Activated T-cell treated with anti-CD3 and anti-CD28 coated beads, Interleukin-2, amount 50 U/mL, for 4 hours (primary cell): ENCODE data around the gene ACADM. TPM values are rescaled to one million over a fixed set of nuclear protein-coding genes. Genes with fewer than 3 reads are reported as not detected.
"Not testable (repeated sequence)": the region's sequence is repeated elsewhere in the genome, so short reads cannot be mapped to it uniquely, and the experiment has no call there.

Experiments used
- ATAC-seq, 2 donors: fragments of 200-7000 bp; cut with Tn5 transposase; one replicate each; pipeline ENCODE4 v1.10.0; 2021
- DNase-seq: peaks from one replicate; pipeline ENCODE4 v3.0.0-alpha.2; 2020
- H3K27me3 Mint-ChIP-seq: one replicate; pipeline ENCODE4 v1.8.0; 2021; ENCODE audit warnings: low read depth, mixed read lengths
- H3K36me3 Mint-ChIP-seq: one replicate; pipeline ENCODE4 v1.8.0; 2022; ENCODE audit warnings: mixed read lengths; ENCODE audit not compliant: insufficient read depth
- H3K4me1 Mint-ChIP-seq: one replicate; pipeline ENCODE4 v1.8.0; 2021; ENCODE audit warnings: low read depth, mixed read lengths
- H3K4me3 Mint-ChIP-seq: one replicate; pipeline ENCODE4 v1.8.0; 2021; ENCODE audit warnings: mild to moderate bottlenecking, moderate library complexity, mixed read lengths
- H3K9me3 Mint-ChIP-seq: one replicate; pipeline ENCODE4 v1.8.0; 2021; ENCODE audit warnings: mixed read lengths
- total RNA-seq, 3 donors: library from RNA; stranded (reverse); gene quantifications; one replicate each; pipeline ENCODE4 v1.2.1, GENCODE V29; 2021

Gene ACADM
- total RNA-seq, 3 donors from 2014 or later, result 29.3 to 38.7 (median 38.6) TPM

DNA sequence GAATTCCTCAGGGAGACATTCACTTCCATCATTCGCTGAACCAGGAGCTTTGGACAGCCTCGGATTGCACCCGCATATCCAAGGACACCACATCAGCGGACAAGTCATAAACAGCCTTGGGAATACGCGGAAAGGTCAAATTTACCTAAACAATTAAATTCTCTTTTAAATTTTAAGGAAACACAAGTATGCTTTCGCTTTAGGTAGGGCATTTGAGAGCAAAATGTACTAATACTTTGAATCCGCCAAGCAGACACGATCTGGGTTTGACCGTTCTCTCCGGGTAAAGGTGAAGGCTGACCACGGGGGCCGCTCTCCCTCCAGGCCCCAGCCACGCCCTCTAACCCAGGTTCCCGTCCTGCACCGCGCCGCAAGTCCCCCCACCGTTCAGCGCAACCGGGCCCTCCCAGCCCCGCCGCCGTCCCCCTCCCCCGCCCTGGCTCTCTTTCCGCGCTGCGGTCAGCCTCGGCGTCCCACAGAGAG lies 479 bp upstream of the ACADM start:
- H3K27me3 Mint-ChIP-seq, result no peaks in the 10 kb centered on the region
- H3K4me1 Mint-ChIP-seq, result peaks cover 37% of the 10 kb centered on the region
- DNase-seq (peak; percentile 59), ATAC-seq (peak; percentile 85 to 88)
- no peaks in the 10 kb centered on the region for H3K36me3 Mint-ChIP-seq
- peak overlapping the region; percentile 99 for H3K4me3 Mint-ChIP-seq
- H3K9me3 Mint-ChIP-seq, result no peaks in the 10 kb centered on the region

DNA sequence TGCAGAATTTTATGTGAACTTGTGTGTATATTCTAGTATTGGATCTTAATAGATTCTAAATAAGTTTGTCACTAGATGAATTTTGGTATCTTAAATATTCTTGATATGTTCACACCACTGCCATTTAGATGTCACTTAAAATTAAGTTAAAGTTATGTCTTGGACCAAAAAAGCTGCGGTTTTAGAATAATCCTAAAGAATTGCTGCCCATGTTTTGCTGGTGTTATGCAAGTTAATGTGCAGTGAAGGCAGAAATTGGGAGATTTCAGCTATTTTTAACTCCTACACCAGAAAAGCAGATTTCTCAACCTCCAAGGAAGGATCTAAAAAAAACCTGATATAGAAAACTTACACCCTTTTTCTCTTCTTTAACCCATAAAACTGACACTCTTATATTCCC lies 757 bp downstream of the ACADM start:
- H3K36me3 Mint-ChIP-seq, result peaks cover 3% of the 10 kb centered on the region
- peak overlapping the region; percentile 99 for H3K4me3 Mint-ChIP-seq
- H3K27me3 Mint-ChIP-seq, result no peaks in the 10 kb centered on the region
- no peaks in the 10 kb centered on the region for H3K9me3 Mint-ChIP-seq
- DNase-seq (no peak), ATAC-seq (no peak)
- H3K4me1 Mint-ChIP-seq, result peaks cover 37% of the 10 kb centered on the region

DNA sequence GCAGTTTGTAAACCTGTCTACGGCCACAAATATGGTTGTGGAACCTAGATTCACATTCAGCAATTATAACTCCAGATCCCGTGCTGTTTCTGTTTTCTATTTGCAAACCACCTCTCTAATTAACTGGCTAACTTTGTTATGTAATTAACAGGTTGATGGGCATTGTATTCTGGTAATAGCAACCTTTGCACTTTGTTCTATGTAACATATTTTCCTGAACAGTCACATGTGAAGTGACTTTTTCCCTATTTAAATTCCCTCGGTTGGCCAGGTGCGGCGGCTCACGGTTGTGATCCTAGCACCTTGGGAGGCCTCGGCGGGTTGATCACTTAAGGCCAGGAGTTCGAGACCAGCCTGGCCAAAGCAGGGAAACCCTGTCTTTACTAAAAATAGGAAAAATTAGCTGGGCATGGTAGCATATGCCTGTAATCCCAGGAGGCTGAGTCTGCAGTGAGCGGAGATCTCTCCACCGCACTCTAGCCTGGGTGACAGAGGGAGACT lies 1.4 kb downstream of the ACADM start:
- DNase-seq, result no peak
- Mint-ChIP-seq H3K4me3 (peak overlapping the region; percentile 99), H3K36me3 (peaks cover 3% of the 10 kb centered on the region), H3K27me3 (no peaks in the 10 kb centered on the region), H3K9me3 (no peaks in the 10 kb centered on the region), H3K4me1 (peaks cover 33% of the 10 kb centered on the region)
- ATAC-seq, result no peak

DNA sequence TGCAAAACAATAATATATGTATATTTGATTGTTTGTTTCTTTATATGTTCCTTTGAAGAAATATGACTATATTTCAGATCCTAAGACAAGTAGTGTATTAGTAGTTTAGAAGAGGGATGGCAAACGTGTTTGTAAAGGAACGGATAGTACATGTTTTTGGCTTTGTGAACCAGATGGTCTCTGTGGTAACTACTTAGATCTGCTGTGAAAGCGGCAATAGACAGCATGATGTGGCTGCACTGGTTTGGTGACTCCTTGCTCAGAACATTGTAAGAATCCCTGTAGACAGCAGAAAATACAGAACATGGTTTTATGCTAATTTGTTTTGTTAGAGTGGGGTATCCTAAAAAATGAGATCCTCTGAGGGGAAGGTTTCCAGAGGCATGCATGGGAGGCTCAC lies 3.1 kb downstream of the ACADM start:
- Mint-ChIP-seq H3K36me3 (peaks cover 5% of the 10 kb centered on the region), H3K4me1 (peaks cover 30% of the 10 kb centered on the region), H3K27me3 (no peaks in the 10 kb centered on the region), H3K9me3 (no peaks in the 10 kb centered on the region), H3K4me3 (no peak overlapping the region)
- DNase-seq (no peak), ATAC-seq (no peak)

DNA sequence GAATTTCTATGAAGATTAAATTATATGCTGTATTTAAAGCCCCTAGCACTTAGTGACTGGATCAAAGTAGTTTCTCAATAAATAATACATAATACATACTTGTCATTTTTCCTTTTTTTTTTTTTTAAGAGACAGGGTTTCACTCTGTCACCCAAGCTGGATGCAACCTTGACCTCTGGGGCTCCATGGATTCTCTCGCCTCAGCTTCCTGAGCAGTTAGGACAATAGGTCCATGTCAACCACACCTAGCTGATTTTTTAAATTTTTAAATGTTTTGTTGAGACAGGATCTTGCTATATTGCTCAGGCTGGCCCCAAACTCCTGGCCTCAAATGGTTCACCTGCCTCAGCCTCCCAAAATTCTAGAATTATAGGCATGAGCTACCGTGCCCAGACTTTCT lies 5.9 kb downstream of the ACADM start:
- peaks cover 17% of the 10 kb centered on the region for H3K36me3 Mint-ChIP-seq

DNA sequence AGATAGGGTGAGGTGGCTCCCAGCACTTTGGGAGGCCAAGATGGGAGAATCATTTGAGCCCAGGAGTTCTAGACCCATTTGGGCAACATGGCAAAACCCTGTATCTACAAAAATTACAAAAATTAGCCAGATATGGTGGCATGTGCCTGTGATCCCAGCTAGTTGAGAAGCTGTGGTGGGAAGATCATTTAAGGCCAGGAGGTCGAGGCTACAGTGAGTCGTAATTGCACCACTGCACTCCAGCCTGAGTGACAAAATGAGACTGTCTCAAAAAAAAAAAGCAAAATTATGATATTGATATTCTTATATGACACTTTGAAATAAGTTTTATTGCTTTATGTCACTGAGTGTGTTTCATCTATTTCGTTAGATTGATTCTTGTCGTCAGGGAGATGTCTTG lies 7.4 kb downstream of the ACADM start:
- DNase-seq (no peak), ATAC-seq (no peak)
- Mint-ChIP-seq H3K27me3 (no peaks in the 10 kb centered on the region), H3K36me3 (peaks cover 17% of the 10 kb centered on the region), H3K4me3 (no peak overlapping the region), H3K4me1 (peaks cover 12% of the 10 kb centered on the region), H3K9me3 (no peaks in the 10 kb centered on the region)

More for the DNA sequence above, 5.9 kb downstream of the ACADM start:
- no peak overlapping the region for H3K4me3 Mint-ChIP-seq
- DNase-seq (no peak), ATAC-seq (no peak)
- no peaks in the 10 kb centered on the region for H3K27me3 Mint-ChIP-seq
- peaks cover 25% of the 10 kb centered on the region for H3K4me1 Mint-ChIP-seq
- no peaks in the 10 kb centered on the region for H3K9me3 Mint-ChIP-seq

DNA sequence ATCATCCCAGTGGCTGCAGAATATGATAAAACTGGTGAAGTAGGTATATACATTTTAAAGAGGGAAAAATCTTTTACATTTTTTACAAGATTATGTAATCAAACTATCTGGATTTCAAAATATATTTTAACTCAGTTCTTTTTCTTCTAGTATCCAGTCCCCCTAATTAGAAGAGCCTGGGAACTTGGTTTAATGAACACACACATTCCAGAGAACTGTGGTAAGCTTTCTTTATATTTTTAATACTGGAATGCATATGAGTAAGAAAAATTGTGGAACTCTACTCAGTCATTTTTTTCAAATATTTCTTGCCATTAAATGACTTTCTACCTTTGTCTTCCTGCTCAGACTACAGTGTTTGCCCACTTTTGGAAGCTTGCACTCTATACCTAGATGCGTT lies 8.2 kb downstream of the ACADM start:
- H3K36me3 Mint-ChIP-seq, result peaks cover 17% of the 10 kb centered on the region
- H3K4me3 Mint-ChIP-seq, result no peak overlapping the region
- H3K4me1 Mint-ChIP-seq, result peaks cover 3% of the 10 kb centered on the region
- no peak for ATAC-seq
- no peaks in the 10 kb centered on the region for H3K27me3 Mint-ChIP-seq
- H3K9me3 Mint-ChIP-seq, result no peaks in the 10 kb centered on the region
- no peak for DNase-seq

DNA sequence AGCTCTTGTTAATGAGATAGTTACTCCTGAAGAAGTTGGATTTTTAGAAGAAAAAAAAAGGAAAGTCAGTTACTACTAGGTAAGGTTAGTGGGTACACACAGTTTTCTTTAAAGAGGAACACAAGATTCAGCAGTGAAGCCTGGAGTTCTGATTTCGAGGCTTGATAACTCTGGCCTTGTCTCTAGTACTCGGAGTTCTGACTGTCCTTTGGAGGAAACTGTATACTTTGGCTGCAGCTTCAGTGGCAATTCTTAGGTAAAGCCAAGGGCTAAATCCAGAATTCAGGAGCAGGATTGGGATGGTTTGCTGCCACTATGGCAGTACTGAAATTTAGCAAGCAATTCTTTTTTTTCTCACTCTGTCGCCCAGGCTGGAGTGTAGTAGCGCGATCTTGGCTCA lies 9.2 kb downstream of the ACADM start:
- Mint-ChIP-seq H3K9me3 (no peaks in the 10 kb centered on the region), H3K27me3 (no peaks in the 10 kb centered on the region), H3K4me1 (peaks cover under 1% of the 10 kb centered on the region), H3K36me3 (peaks cover 19% of the 10 kb centered on the region), H3K4me3 (no peak overlapping the region)
- DNase-seq, result no peak
- no peak for ATAC-seq

DNA sequence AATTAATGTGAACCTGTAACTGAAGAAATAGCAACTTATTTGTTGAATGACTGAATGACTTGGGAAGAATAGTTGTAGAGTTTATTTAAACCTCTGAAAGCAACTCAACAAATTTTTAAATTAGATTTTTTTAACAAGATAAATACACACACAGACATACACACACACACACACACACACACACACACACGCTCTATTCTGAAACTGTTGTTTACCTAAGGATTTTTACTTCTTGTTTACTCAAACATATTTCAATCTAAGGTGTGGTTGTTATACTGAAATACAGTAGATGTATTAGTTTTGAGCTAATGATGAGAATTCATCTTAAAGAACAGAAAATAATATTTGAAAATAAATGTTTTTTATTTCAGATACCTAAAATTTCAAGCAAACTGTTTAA lies 11.5 kb downstream of the ACADM start:
- Mint-ChIP-seq H3K9me3 (no peaks in the 10 kb centered on the region), H3K4me1 (no peaks in the 10 kb centered on the region), H3K27me3 (no peaks in the 10 kb centered on the region), H3K36me3 (peaks cover 25% of the 10 kb centered on the region), H3K4me3 (no peak overlapping the region)
- ATAC-seq, result no peak
- no peak for DNase-seq

DNA sequence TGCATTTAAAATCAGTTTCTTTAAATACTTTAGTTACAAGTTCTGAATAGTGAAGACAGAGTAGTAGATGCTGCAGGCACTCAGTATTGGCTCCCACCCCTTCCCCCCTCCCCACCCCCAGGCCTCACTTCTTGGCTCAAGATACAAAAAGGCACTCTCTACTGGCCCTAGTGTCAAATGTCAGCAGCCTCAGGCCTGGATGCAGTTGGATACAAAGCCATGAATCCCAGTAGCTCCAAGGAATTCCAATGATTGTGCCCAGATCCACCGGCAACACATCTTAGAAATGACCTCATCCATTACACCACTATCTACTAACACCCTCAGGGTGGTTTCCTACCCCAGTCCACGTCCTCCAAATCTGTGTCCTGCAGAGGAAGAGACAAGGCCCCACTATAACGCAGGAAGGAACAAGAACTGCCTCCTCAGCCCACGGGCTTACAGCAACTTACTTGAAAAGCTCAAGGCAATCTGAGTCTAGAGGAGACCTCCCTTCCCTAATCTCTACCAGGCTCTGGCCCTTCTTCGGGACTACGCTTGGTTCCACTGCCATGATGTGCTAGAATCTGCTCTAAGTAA lies 17.6 kb downstream of the ACADM start:
- Mint-ChIP-seq H3K27me3 (no peaks in the 10 kb centered on the region), H3K36me3 (peaks cover 22% of the 10 kb centered on the region), H3K4me1 (no peaks in the 10 kb centered on the region), H3K9me3 (no peaks in the 10 kb centered on the region), H3K4me3 (no peak overlapping the region)
- no peak for DNase-seq
- ATAC-seq, result no peak

DNA sequence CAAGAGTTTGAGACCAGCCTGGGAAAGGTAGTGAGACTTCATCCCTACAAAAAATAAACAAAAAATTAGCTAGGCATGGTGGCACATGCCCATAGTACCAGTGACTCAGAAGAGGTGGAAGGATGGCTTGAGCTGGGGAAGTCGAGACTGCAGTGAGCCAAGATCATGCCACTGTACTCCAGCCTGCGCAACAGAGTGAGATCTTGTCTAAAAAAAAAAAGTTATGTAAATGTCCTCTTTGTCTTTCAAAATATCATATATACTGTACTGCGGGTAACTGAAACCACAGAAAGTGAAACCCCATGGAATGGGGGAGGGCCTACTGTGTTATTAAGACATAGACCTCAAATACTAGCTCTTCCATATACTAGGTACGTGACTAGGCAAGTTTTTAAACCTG lies 20.8 kb downstream of the ACADM start:
- DNase-seq (no peak), ATAC-seq (no peak)
- Mint-ChIP-seq H3K4me3 (no peak overlapping the region), H3K4me1 (no peaks in the 10 kb centered on the region), H3K27me3 (no peaks in the 10 kb centered on the region), H3K36me3 (peaks cover 19% of the 10 kb centered on the region), H3K9me3 (no peaks in the 10 kb centered on the region)

DNA sequence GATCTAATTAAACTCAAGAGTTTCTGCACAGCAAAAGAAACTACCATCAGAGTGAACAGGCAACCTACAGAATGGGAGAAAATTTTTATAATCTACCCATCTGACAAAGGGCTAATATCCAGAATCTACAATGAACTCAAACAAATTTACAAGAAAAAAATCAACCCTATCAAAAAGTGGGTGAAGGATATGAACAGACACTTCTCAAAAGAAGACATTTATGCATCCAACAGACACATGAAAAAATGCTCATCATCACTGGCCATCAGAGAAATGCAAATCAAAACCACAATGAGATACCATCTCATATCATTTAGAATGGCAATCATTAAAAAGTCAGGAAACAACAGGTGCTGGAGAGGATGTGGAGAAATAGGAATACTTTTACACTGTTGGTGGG lies 32.7 kb downstream of the ACADM start:
- H3K9me3 Mint-ChIP-seq, DNase-seq, H3K4me3 Mint-ChIP-seq, H3K4me1 Mint-ChIP-seq, ATAC-seq, H3K27me3 Mint-ChIP-seq: not testable (repeated sequence)
- H3K36me3 Mint-ChIP-seq, result peaks cover 51% of the 10 kb centered on the region

DNA sequence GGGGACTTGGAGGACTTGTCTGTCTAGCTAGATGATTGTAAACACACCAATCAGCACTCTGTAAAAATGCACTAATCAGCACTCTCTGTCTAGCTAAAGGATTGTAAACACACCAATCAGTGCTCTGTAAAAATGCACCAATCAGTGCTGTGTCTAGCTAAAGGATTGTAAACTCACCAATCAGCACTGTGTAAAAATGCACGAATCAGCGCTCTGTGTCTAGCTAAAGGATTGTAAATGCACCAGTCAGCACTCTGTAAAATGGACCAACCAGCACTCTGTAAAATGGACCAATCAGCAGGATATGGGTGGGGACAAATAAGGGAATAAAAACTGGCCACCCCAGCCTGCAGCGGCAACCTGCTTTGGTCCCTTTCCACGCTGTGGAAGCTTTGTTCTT lies 34.0 kb downstream of the ACADM start:
- not testable (repeated sequence) for H3K4me1 Mint-ChIP-seq, DNase-seq, H3K27me3 Mint-ChIP-seq, H3K9me3 Mint-ChIP-seq, H3K4me3 Mint-ChIP-seq, ATAC-seq
- H3K36me3 Mint-ChIP-seq, result peaks cover 38% of the 10 kb centered on the region

DNA sequence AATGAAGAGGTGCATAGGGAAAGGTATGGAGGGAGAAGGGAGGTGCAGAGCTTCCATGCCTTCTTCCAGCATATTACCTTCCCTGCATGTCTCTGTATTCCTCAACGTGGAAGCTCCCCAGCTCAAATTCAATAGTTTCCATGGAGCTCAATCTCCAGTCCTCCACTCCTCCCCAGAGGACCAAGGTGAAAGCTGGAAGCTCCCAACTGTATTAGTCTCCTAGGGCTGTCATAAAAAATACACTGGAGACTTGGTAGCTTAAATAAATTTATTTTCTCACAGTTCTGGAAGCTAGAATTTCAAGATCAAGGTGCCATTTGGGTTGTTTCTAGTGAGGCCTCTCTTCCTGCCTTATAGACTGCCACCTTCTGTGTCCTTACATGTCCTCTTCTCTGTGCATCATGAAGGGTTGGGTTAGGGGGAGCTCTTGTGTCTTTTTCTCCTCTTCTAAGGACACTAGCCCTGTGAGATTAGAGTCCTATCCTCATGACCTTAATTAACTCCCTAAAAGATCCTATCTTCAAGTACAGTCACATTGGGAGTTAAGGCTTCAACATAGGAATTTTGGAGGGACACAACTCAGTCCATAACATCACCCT lies 39.6 kb downstream of the ACADM start:
- ATAC-seq, result no peak
- H3K4me3 Mint-ChIP-seq, result no peak overlapping the region
- H3K9me3 Mint-ChIP-seq, result no peaks in the 10 kb centered on the region
- H3K27me3 Mint-ChIP-seq, result no peaks in the 10 kb centered on the region
- H3K4me1 Mint-ChIP-seq, result no peaks in the 10 kb centered on the region
- H3K36me3 Mint-ChIP-seq, result peaks cover 6% of the 10 kb centered on the region
- DNase-seq, result no peak

DNA sequence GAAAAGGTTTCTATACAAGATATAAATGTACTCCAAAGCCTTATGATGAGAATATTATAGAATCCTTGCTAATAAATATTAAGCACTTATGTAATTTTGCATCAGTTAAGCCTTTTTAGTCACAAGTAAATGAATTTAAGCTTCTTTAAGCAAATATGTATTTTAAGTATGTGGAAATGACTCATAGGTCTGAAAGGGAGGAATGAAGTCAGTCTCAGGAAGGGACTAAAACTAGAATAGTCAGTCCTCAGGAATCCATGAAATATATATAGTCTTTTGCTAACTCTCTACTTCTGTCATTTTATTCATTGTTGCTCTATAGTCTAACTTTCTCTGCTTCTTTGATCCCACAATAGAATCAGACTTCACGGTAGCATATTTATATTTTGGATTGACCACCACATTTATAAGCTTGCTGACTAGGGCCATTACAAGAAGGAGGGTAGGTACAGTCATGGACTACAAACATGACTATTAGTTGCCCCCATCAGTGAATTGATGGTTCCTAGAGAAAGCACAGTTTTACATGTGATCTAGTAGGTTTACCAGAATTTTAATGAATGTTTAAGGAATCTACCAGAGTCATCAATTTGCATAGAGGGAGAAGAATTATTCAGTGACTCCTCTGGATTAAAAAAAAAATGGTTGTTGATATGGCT lies 41.3 kb downstream of the ACADM start:
- Mint-ChIP-seq H3K27me3 (no peaks in the 10 kb centered on the region), H3K36me3 (peaks cover 3% of the 10 kb centered on the region), H3K4me3 (no peak overlapping the region), H3K4me1 (no peaks in the 10 kb centered on the region), H3K9me3 (no peaks in the 10 kb centered on the region)
- no peak for ATAC-seq
- DNase-seq, result no peak
